ENCODE results near the gene CLDND1.

The CLDND1 gene

GRCh38 chr3:98534168-98534567, 11.5 kb upstream of the CLDND1 start:
- H3K9ac ChIP-seq, result no peak overlapping the region

GRCh38 chr3:98532709-98533571, 10.2 kb upstream of the CLDND1 start:
- H3K27me3 ChIP-seq (ENCODE audit: insufficient read depth, low read depth), result no peaks in the 10 kb centered on the region
- no peak for TF ChIP-seq CTCF (conservative IDR thresholded peaks at IDR 0.05; ENCODE audit: low read depth, low read length)
- no peak overlapping the region for H2AFZ ChIP-seq (ENCODE audit: low read depth)
- H3K4me2 ChIP-seq, result no peak overlapping the region
- no peaks in the 10 kb centered on the region for H3K36me3 ChIP-seq (ENCODE audit: insufficient read depth)
- H3K4me1 ChIP-seq (ENCODE audit: low read depth, poor library complexity, severe bottlenecking), result peaks cover 56% of the 10 kb centered on the region
- no peak overlapping the region for H3K4me3 ChIP-seq (IDR thresholded peaks at IDR 0.05; ENCODE audit: insufficient read depth, low read depth, low read length)
- H3K9ac ChIP-seq, result no peak overlapping the region
- no peak overlapping the region for H3K27ac ChIP-seq
- no peaks in the 10 kb centered on the region for H4K20me1 ChIP-seq (ENCODE audit: insufficient read depth)
- no peaks in the 10 kb centered on the region for H3K79me2 ChIP-seq (ENCODE audit: insufficient read depth, low read depth)

More at GRCh38 chr3:98534168-98534567, 11.5 kb upstream of the CLDND1 start:
- H3K27ac ChIP-seq, result no peak overlapping the region
- H3K4me1 ChIP-seq (ENCODE audit: low read depth, poor library complexity, severe bottlenecking), result peaks cover 55% of the 10 kb centered on the region
- no peaks in the 10 kb centered on the region for H4K20me1 ChIP-seq (ENCODE audit: insufficient read depth)
- no peak overlapping the region for H3K4me3 ChIP-seq (IDR thresholded peaks at IDR 0.05; ENCODE audit: insufficient read depth, low read depth, low read length)
- no peaks in the 10 kb centered on the region for H3K79me2 ChIP-seq (ENCODE audit: insufficient read depth, low read depth)
- TF ChIP-seq CTCF (conservative IDR thresholded peaks at IDR 0.05; ENCODE audit: low read depth, low read length), result no peak
- no peak overlapping the region for H3K4me2 ChIP-seq
- H2AFZ ChIP-seq (ENCODE audit: low read depth), result no peak overlapping the region
- no peaks in the 10 kb centered on the region for H3K27me3 ChIP-seq (ENCODE audit: insufficient read depth, low read depth)
- H3K36me3 ChIP-seq (ENCODE audit: insufficient read depth), result no peaks in the 10 kb centered on the region

GRCh38 chr3:98532275-98532637, 9.6 kb upstream of the CLDND1 start:
- Histone ChIP-seq H3K4me3 (IDR thresholded peaks at IDR 0.05; ENCODE audit: insufficient read depth, low read depth, low read length) (no peak overlapping the region), H3K27me3 (ENCODE audit: insufficient read depth, low read depth) (no peaks in the 10 kb centered on the region), H3K9ac (no peak overlapping the region), H3K4me2 (0 out of 2 replicates have a peak overlapping the region, but pooled peaks have one; percentile 39), H2AFZ (ENCODE audit: low read depth) (no peak overlapping the region), H3K79me2 (ENCODE audit: insufficient read depth, low read depth) (no peaks in the 10 kb centered on the region), H3K4me1 (ENCODE audit: low read depth, poor library complexity, severe bottlenecking) (peaks cover 61% of the 10 kb centered on the region), H3K36me3 (ENCODE audit: insufficient read depth) (no peaks in the 10 kb centered on the region), H3K27ac (no peak overlapping the region), H4K20me1 (ENCODE audit: insufficient read depth) (no peaks in the 10 kb centered on the region)
- no peak for TF ChIP-seq CTCF (conservative IDR thresholded peaks at IDR 0.05; ENCODE audit: low read depth, low read length)

- no peak for TF ChIP-seq CTCF (conservative IDR thresholded peaks at IDR 0.05; ENCODE audit: low read depth, low read length)
- no peaks in the 10 kb centered on the region for H4K20me1 ChIP-seq (ENCODE audit: insufficient read depth)
- H3K4me2 ChIP-seq, result peak within 1 kb of the TSS; percentile 39; the same call in 1 of the 2 replicates
- H3K4me3 ChIP-seq (IDR thresholded peaks at IDR 0.05; ENCODE audit: insufficient read depth, low read depth, low read length), result no peak within 1 kb of the TSS
- no peak within 1 kb of the TSS for H3K9ac ChIP-seq
- H2AFZ ChIP-seq (ENCODE audit: low read depth), result no peak within 1 kb of the TSS
- no peaks in the 10 kb centered on the region for H3K79me2 ChIP-seq (ENCODE audit: insufficient read depth, low read depth)
- H3K4me1 ChIP-seq (ENCODE audit: low read depth, poor library complexity, severe bottlenecking), result peaks cover 61% of the 10 kb centered on the region
- no peaks in the 10 kb centered on the region for H3K36me3 ChIP-seq (ENCODE audit: insufficient read depth)
- no peaks in the 10 kb centered on the region for H3K27me3 ChIP-seq (ENCODE audit: insufficient read depth, low read depth)
- no peak within 1 kb of the TSS for H3K27ac ChIP-seq
Observed at GRCh38 chr3:98531622-98532274, 9.0 kb upstream of the CLDND1 start, which contains the start of gene GPR15. GPR15 (plus strand) TSS chr3:98531978; CDS start chr3:98532034, 56 bp downstream.
